HCT116 (cell line): ENCODE measurements around the gene MAP3K21. TPM values are rescaled to one million over a fixed set of nuclear protein-coding genes. Genes with fewer than 3 reads are reported as not detected.

Experiments
- ATAC-seq: fragments of 200-7000 bp; cut with Tn5 transposase; 2 replicates; pipeline ENCODE4 v1.9.1; 2020; ENCODE audit warnings: mild to moderate bottlenecking, moderate library complexity
- BruUV-seq: library from RNA; stranded (reverse); fragments of 400-500 nt; replicated peaks from 2 replicates; lab custom pipeline; 2021; lab: Mats Ljungman, UMichigan
- CTCF ChIA-PET: fragments of 300-600 bp; sonication (Branson Sonifier 250); formaldehyde crosslinking; loops from one replicate; lab custom pipeline; 2021; ENCODE audit warnings: antibody characterized with exemption; lab: Charles Lee
- POLR2A ChIA-PET: fragments of 300-600, 350-600 bp; sonication (Branson Sonifier 250); formaldehyde crosslinking; loops from one replicate; lab custom pipeline; 2021; ENCODE audit warnings: antibody characterized with exemption; lab: Charles Lee
- RAD21 ChIA-PET, 2 experiments: fragments of 300-600 bp; sonication (Branson Sonifier 250); formaldehyde crosslinking; loops; one replicate each; lab custom pipeline; 2023; ENCODE audit warnings: low total read pairs in 2 of 2; ENCODE audit not compliant: uncharacterized antibody in 2 of 2, unreplicated experiment in 2 of 2, low non-redundant PET in 1 of 2; lab: Charles Lee
- DNase-seq: peaks from one replicate; pipeline ENCODE4 v3.0.0-alpha.2; 2010; ENCODE audit warnings: low read depth, low spot score
- H2AFZ ChIP-seq: fragments of 200-600 bp; shearing (Covaris generic), sonication (generic); 2 replicates; pipeline ENCODE4 v1.6.1; 2017; ENCODE audit warnings: low read depth, mixed run types, mixed read lengths, antibody characterized with exemption, low read length; ENCODE audit not compliant: poor library complexity, severe bottlenecking
- H3K27ac ChIP-seq: 2 replicates; pipeline ENCODE4 v1.5.1; 2012; ENCODE audit warnings: low read depth, low read length
- H3K27me3 ChIP-seq: fragments of 200-600 bp; sonication (generic); 2 replicates; pipeline ENCODE4 v1.6.1; 2016; ENCODE audit warnings: mixed run types, low read length, mixed read lengths; ENCODE audit not compliant: insufficient read depth
- H3K36me3 ChIP-seq, 2 experiments: fragments of 200-500 bp in 1 of 2; fragments of 200-600 bp in 1 of 2; sonication (Bioruptor generic) in 1 of 2; sonication (generic) in 1 of 2; 2 replicates each; pipeline versions ENCODE4 v1.5.1 to v1.6.1; 2014 to 2016; ENCODE audit warnings: low read length in 2 of 2, inconsistent platforms in 1 of 2, mixed read lengths in 1 of 2, mixed run types in 1 of 2; ENCODE audit not compliant: insufficient read depth in 2 of 2, control insufficient read depth in 1 of 2
- H3K4me1 ChIP-seq, 2 experiments: fragments of 200-600 bp in 1 of 2; sonication (generic) in 1 of 2; 2 replicates each; pipeline versions ENCODE4 v1.5.1 to v1.6.1; 2012 to 2017; ENCODE audit warnings: low read length in 2 of 2, inconsistent platforms in 1 of 2, mild to moderate bottlenecking in 1 of 2, mixed read lengths in 1 of 2, mixed run types in 1 of 2, moderate library complexity in 1 of 2; ENCODE audit not compliant: insufficient read depth in 2 of 2, control insufficient read depth in 1 of 2
- H3K4me2 ChIP-seq: fragments of 200-600 bp; sonication (generic); 2 replicates; pipeline ENCODE4 v1.6.1; 2017; ENCODE audit warnings: mixed run types, low read length, mixed read lengths
- H3K4me3 ChIP-seq, 2 experiments: fragments of 200-600 bp in 1 of 2; sonication (generic) in 1 of 2; replicated peaks in 1 of 2; 2 replicates each; pipeline ENCODE4 v1.5.1; 2011 to 2016; ENCODE audit warnings: low read length in 2 of 2, control low read depth in 1 of 2, low read depth in 1 of 2, mild to moderate bottlenecking in 1 of 2, mixed read lengths in 1 of 2, mixed run types in 1 of 2
- H3K79me2 ChIP-seq: fragments of 200-600 bp; sonication (generic); 2 replicates; pipeline ENCODE4 v1.6.1; 2017; ENCODE audit warnings: mild to moderate bottlenecking, mixed run types, low read length, moderate library complexity, mixed read lengths; ENCODE audit not compliant: insufficient read depth
- H3K9ac ChIP-seq: fragments of 200-600 bp; sonication (generic); 2 replicates; pipeline ENCODE4 v1.6.1; 2016; ENCODE audit warnings: low read length, mixed read lengths
- H3K9me2 ChIP-seq: fragments of 200-600 bp; sonication (generic), shearing (Covaris generic); 2 replicates; pipeline ENCODE4 v1.6.1; 2017; ENCODE audit warnings: mixed run types, mild to moderate bottlenecking, moderate library complexity; ENCODE audit not compliant: insufficient read depth
- H3K9me3 ChIP-seq, 2 experiments: fragments of 200-500 bp in 1 of 2; fragments of 200-600 bp in 1 of 2; sonication (Bioruptor generic) in 1 of 2; sonication (generic) in 1 of 2; 2 replicates each; pipeline ENCODE4 v1.6.1; 2014 to 2017; ENCODE audit warnings: low read length in 2 of 2, mixed read lengths in 2 of 2, inconsistent platforms in 1 of 2, low read depth in 1 of 2, mild to moderate bottlenecking in 1 of 2, mixed run types in 1 of 2, moderate library complexity in 1 of 2; ENCODE audit not compliant: control insufficient read depth in 1 of 2, insufficient read depth in 1 of 2
- H4K20me1 ChIP-seq: fragments of 200-600 bp; sonication (generic), shearing (Covaris generic); 2 replicates; pipeline ENCODE4 v1.6.1; 2017; ENCODE audit warnings: mixed run types, mild to moderate bottlenecking, moderate library complexity; ENCODE audit not compliant: insufficient read depth
- CEBPB ChIP-seq: IDR thresholded peaks from 2 replicates; pipeline ENCODE4 v1.6.1; 2012; ENCODE audit warnings: low read depth
- EGR1 ChIP-seq: IDR thresholded peaks from 2 replicates; pipeline ENCODE4 v1.6.1; 2012; ENCODE audit warnings: low read depth
- EZH2phosphoT487 ChIP-seq: fragments of 200-600 bp; IDR thresholded peaks from 2 replicates; pipeline ENCODE4 v1.6.1; 2018; ENCODE audit warnings: antibody characterized with exemption, borderline replicate concordance
- FOSL1 ChIP-seq: IDR thresholded peaks from 2 replicates; pipeline ENCODE4 v1.6.1; 2012; ENCODE audit warnings: low read depth
- JUND ChIP-seq: IDR thresholded peaks from 2 replicates; pipeline ENCODE4 v1.6.1; 2012
- POLR2A ChIP-seq: IDR thresholded peaks from 2 replicates; pipeline ENCODE4 v1.7.0; 2011; ENCODE audit warnings: borderline replicate concordance; ENCODE audit not compliant: insufficient read depth, insufficient read length; ENCODE audit errors: extremely low read depth
- POLR2AphosphoS5 ChIP-seq: IDR thresholded peaks from 2 replicates; pipeline ENCODE4 v1.6.1; 2011; ENCODE audit warnings: mild to moderate bottlenecking, low read depth, low read length, moderate library complexity
- SIN3A ChIP-seq: IDR thresholded peaks from 2 replicates; pipeline ENCODE4 v1.6.1; 2012; ENCODE audit warnings: low read depth
- SP1 ChIP-seq: IDR thresholded peaks from 2 replicates; pipeline ENCODE4 v1.6.1; 2012; ENCODE audit warnings: low read depth
- SRF ChIP-seq: IDR thresholded peaks from 2 replicates; pipeline ENCODE4 v1.6.1; 2012; ENCODE audit warnings: low read depth
- TCF7L2 ChIP-seq: IDR thresholded peaks from 2 replicates; pipeline ENCODE4 v1.7.0; 2011; ENCODE audit warnings: borderline replicate concordance, inconsistent platforms; ENCODE audit not compliant: insufficient read depth, insufficient read length; ENCODE audit errors: extremely low read depth
- YY1 ChIP-seq: IDR thresholded peaks from 2 replicates; pipeline ENCODE4 v1.6.1; 2011; ENCODE audit warnings: low read length, low read depth, moderate library complexity, mild to moderate bottlenecking; ENCODE audit not compliant: insufficient replicate concordance; ENCODE audit errors: extremely low read depth
- ZNF274 ChIP-seq: fragments of 200-500 bp; sonication (Bioruptor generic); IDR thresholded peaks from 2 replicates; pipeline ENCODE4 v1.6.1; 2014; ENCODE audit warnings: mild to moderate bottlenecking, low read depth, low read length, inconsistent platforms
- intact Hi-C: fragments of 100-400 bp; cut with micrococcal nuclease; formaldehyde crosslinking; loops from 2 replicates; pipeline ENCODE4 v1.10.0; 2022
- total RNA-seq: library from RNA; stranded (reverse); gene quantifications from one replicate; pipeline ENCODE4 v1.2.1, GENCODE V29; 2021; ENCODE audit not compliant: unreplicated experiment

The MAP3K21 gene
- total RNA-seq, 1 experiment from 2014 or later: 19.1 TPM

DNA sequence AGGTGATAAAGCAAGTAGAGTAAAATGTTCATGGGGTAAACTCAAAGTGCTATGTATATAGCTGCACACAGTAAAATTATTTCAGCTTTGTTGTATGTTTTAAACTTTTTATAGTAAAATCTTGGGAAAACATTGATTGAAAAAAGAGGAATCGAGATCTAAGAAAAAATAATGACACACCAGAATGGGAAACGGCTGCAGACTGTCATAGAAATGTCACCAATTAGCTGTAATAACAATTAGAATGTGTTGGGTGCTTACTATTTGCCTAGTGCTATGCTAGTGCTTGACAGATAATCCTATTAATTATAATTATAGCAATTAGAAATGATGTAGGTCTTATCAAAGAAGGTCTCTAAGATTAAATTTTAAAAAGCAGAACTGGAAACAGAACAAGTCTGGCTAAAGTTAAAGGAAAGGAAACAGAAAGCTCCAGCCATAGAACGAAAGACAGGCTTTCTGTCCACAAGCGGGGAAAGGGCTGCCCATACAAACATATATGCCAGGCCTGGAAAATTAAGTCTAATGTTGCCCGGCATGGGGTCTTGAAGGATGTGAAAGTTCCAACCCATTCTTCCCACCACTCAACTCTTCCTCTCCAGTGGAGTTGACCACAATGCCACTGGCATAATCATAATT lies 37.0 kb upstream of the MAP3K21 start:
- peaks cover 15 to 31% of the 10 kb centered on the region in 2 experiments; a peak in 3 of 4 replicates for H3K4me1 ChIP-seq
- no peaks in the 10 kb centered on the region for H3K27me3 ChIP-seq
- H3K9ac ChIP-seq: no peak overlapping the region
- DNase-seq: no peak
- no peaks in the 10 kb centered on the region for H3K36me3 ChIP-seq
- no TSS peak for BruUV-seq
- POLR2A ChIA-PET: no interaction called here
- no peak overlapping the region for H3K4me3 ChIP-seq
- H3K27ac ChIP-seq: no peak overlapping the region
- H3K9me3 ChIP-seq: no peaks in the 10 kb centered on the region
- no peak for TF ChIP-seq SP1
- TF ChIP-seq, all 23 proteins: peak for 0
- Histone ChIP-seq H4K20me1 (no peaks in the 10 kb centered on the region), H3K4me2 (no peak overlapping the region), H2AFZ (no peak overlapping the region), H3K79me2 (peaks cover 48% of the 10 kb centered on the region), H3K9me2 (no peaks in the 10 kb centered on the region)
- RAD21 ChIA-PET: no interaction called here
- no peak for ATAC-seq
- intact Hi-C loops: loop anchor here (10.0 kb wide), 1 partner anchor 614 kb away; the partner anchor contains the start of gene SLC35F3
- CTCF ChIA-PET: no interaction called here

GRCh38 chr1:233293556-233294446 lies 33.7 kb upstream of the MAP3K21 start:
- no peak for TF ChIP-seq SP1
- TF ChIP-seq JUND: no peak
- no peak for TF ChIP-seq CEBPB
- no peak for TF ChIP-seq FOSL1
- no peak for TF ChIP-seq SIN3A
- no peak for TF ChIP-seq ZNF274
- no peak for TF ChIP-seq EGR1
- no peak for TF ChIP-seq TCF7L2
- no peak for TF ChIP-seq SRF
- TF ChIP-seq YY1: no peak
- no peak for TF ChIP-seq POLR2AphosphoS5
- TF ChIP-seq EZH2phosphoT487: no peak
- TF ChIP-seq POLR2A: no peak
- POLR2A ChIA-PET: no interaction called here
- H3K9me2 ChIP-seq: no peaks in the 10 kb centered on the region
- H2AFZ ChIP-seq: no peak overlapping the region
- peak overlapping the region; percentile 74 for H3K4me2 ChIP-seq
- H3K79me2 ChIP-seq: peaks cover 48% of the 10 kb centered on the region
- CTCF ChIA-PET: no interaction called here
- H3K9ac ChIP-seq: no peak overlapping the region
- H3K27me3 ChIP-seq: no peaks in the 10 kb centered on the region
- no TSS peak for BruUV-seq
- no peaks in the 10 kb centered on the region for H3K36me3 ChIP-seq
- H3K4me1 ChIP-seq: peaks cover 18 to 43% of the 10 kb centered on the region in 2 experiments; a peak in 3 of 4 replicates
- intact Hi-C loops: loop anchor here (10.0 kb wide), 1 partner anchor 611 kb away; the partner anchor contains the start of gene SLC35F3
- RAD21 ChIA-PET: no interaction called here
- ATAC-seq (no peak), DNase-seq (no peak)
- no peak overlapping the region for H3K27ac ChIP-seq
- no peaks in the 10 kb centered on the region for H3K9me3 ChIP-seq
- H4K20me1 ChIP-seq: no peaks in the 10 kb centered on the region
- H3K4me3 ChIP-seq: peak overlapping the region in 1 of 2 experiments; percentile 80; a peak in 2 of 4 replicates
